Measurements from ENCODE around the gene TMEM39B.

DNA sequence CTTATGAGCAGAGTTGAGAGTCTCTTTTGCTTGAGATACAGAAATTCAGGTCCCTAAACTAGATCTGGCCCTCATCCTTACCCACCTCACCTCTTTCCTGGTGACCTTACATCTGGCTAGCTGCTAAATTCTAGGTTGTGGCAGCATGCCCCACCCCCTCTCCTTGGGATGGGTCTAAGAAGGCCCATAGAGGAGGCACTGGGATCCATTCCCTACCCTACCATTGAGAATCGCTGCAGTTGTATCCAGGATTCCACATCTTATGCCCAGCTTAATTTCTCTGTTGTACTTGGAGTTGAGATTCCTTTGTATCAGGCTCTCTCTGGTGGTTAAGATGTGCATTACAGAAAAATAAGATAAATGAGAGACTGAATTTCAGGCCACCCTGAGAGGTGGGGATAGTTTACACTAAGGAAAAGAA is 9.5 kb upstream of the TMEM39B start:
- TF ChIP-seq CTCF (conservative IDR thresholded peaks at IDR 0.05; ENCODE audit: low read depth in 2 of 2) (peak; percentile 56 to 57), EZH2phosphoT487 (IDR thresholded peaks at IDR 0.05; ENCODE audit: unreplicated experiment) (no peak), POLR2AphosphoS5 (IDR thresholded peaks at IDR 0.05; ENCODE audit: low read depth) (no peak)
- TF ChIP-seq, protein P1, sequence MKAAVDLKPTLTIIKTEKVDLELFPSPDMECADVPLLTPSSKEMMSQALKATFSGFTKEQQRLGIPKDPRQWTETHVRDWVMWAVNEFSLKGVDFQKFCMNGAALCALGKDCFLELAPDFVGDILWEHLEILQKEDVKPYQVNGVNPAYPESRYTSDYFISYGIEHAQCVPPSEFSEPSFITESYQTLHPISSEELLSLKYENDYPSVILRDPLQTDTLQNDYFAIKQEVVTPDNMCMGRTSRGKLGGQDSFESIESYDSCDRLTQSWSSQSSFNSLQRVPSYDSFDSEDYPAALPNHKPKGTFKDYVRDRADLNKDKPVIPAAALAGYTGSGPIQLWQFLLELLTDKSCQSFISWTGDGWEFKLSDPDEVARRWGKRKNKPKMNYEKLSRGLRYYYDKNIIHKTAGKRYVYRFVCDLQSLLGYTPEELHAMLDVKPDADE (IDR thresholded peaks at IDR 0.05) = no peak

Data from GM23338 (cell line).